ENCODE data around the gene IDE. TPM values are rescaled to one million over a fixed set of nuclear protein-coding genes. Genes with fewer than 3 reads are reported as not detected.
A peak's percentile ranks its signal among the peaks of the same experiment; 100 is the strongest.
"Not testable (repeated sequence)": the region's sequence is repeated elsewhere in the genome, so short reads cannot be mapped to it uniquely, and the experiment has no call there.

Gene IDE
- total RNA-seq, 1 donor from 2014 or later = 15.3 TPM

GRCh38 chr10:92478536-92478935 is 95.4 kb downstream of the IDE start:
- TF ChIP-seq CTCF (IDR thresholded peaks at IDR 0.05; ENCODE audit: insufficient read depth, low read length, severe bottlenecking) = no peak
- DNase-seq (ENCODE audit: low read depth) (peak; percentile 32), FAIRE-seq (no peak)
- H3K27me3 ChIP-seq (ENCODE audit: control insufficient read depth, insufficient read depth, low read length) = no peaks in the 10 kb centered on the region
- H3K4me3 ChIP-seq (ENCODE audit: low read depth, low read length) = no peak overlapping the region
- H3K36me3 ChIP-seq (ENCODE audit: control insufficient read depth, insufficient read depth, low read length) = peaks cover 1% of the 10 kb centered on the region

GRCh38 chr10:92475357-92475868 is 98.5 kb downstream of the IDE start:
- no peak for TF ChIP-seq CTCF (IDR thresholded peaks at IDR 0.05; ENCODE audit: insufficient read depth, low read length, severe bottlenecking)
- Histone ChIP-seq H3K4me3 (ENCODE audit: low read depth, low read length) (no peak overlapping the region), H3K36me3 (ENCODE audit: control insufficient read depth, insufficient read depth, low read length) (no peaks in the 10 kb centered on the region), H3K27me3 (ENCODE audit: control insufficient read depth, insufficient read depth, low read length) (no peaks in the 10 kb centered on the region)
- FAIRE-seq (no peak), DNase-seq (ENCODE audit: low read depth) (no peak)

GRCh38 chr10:92470026-92470425 is 103.9 kb downstream of the IDE start:
- DNase-seq (ENCODE audit: low read depth) (no peak), FAIRE-seq (no peak)
- Histone ChIP-seq H3K4me3 (ENCODE audit: low read depth, low read length) (no peak overlapping the region), H3K36me3 (ENCODE audit: control insufficient read depth, insufficient read depth, low read length) (peaks cover 5% of the 10 kb centered on the region), H3K27me3 (ENCODE audit: control insufficient read depth, insufficient read depth, low read length) (no peaks in the 10 kb centered on the region)
- TF ChIP-seq CTCF (IDR thresholded peaks at IDR 0.05; ENCODE audit: insufficient read depth, low read length, severe bottlenecking) = no peak

- no peak for DNase-seq (ENCODE audit: low read depth)
- Histone ChIP-seq H3K27me3 (ENCODE audit: control insufficient read depth, insufficient read depth, low read length) (no peaks in the 10 kb centered on the region), H3K4me3 (ENCODE audit: low read depth, low read length) (no peak overlapping the region), H3K36me3 (ENCODE audit: control insufficient read depth, insufficient read depth, low read length) (peaks cover 5% of the 10 kb centered on the region)
- no peak for TF ChIP-seq CTCF (IDR thresholded peaks at IDR 0.05; ENCODE audit: insufficient read depth, low read length, severe bottlenecking)
- FAIRE-seq = no peak
Observed at GRCh38 chr10:92464364-92464763, 109.5 kb downstream of the IDE start.

GRCh38 chr10:92463582-92463981 is 110.3 kb downstream of the IDE start:
- TF ChIP-seq CTCF (IDR thresholded peaks at IDR 0.05; ENCODE audit: insufficient read depth, low read length, severe bottlenecking) = no peak
- Histone ChIP-seq H3K4me3 (ENCODE audit: low read depth, low read length) (no peak overlapping the region), H3K27me3 (ENCODE audit: control insufficient read depth, insufficient read depth, low read length) (no peaks in the 10 kb centered on the region), H3K36me3 (ENCODE audit: control insufficient read depth, insufficient read depth, low read length) (peaks cover 5% of the 10 kb centered on the region)
- no peak for DNase-seq (ENCODE audit: low read depth)
- no peak for FAIRE-seq

GRCh38 chr10:92454955-92455354 is 118.9 kb downstream of the IDE start:
- H3K36me3 ChIP-seq (ENCODE audit: control insufficient read depth, insufficient read depth, low read length); FAIRE-seq; H3K4me3 ChIP-seq (ENCODE audit: low read depth, low read length); DNase-seq (ENCODE audit: low read depth); H3K27me3 ChIP-seq (ENCODE audit: control insufficient read depth, insufficient read depth, low read length): not testable (repeated sequence)

Data from bronchial epithelial cell (primary cell).